Measurements from ENCODE around the gene IMMP2L. TPM values are rescaled to one million over a fixed set of nuclear protein-coding genes. Genes with fewer than 3 reads are reported as not detected.

Gene IMMP2L
- total and polyA plus RNA-seq, 2 of the 13 experiments (the other 11 are each of a cell fraction or from before 2014, with no cell fraction given): 7.8 to 16.9 TPM

- Histone ChIP-seq H3K4me2 (ENCODE audit: low read depth, low read length) (no peak overlapping the region), H3K9ac (ENCODE audit: insufficient read depth, low read depth, low read length) (no peak overlapping the region), H3K79me2 (ENCODE audit: insufficient read depth, low read length) (no peaks in the 10 kb centered on the region), H2AFZ (ENCODE audit: low read length) (no peak overlapping the region), H3K27ac (ENCODE audit: extremely low read length, insufficient read depth, low read length) (no peak overlapping the region), H3K36me3 (replicated peaks in 1 of 2; ENCODE audit: control insufficient read depth in 1 of 2, insufficient read depth in 2 of 2, low read length in 2 of 2) (no peaks in the 10 kb centered on the region), H3K4me3 (replicated peaks in 1 of 3; ENCODE audit: insufficient read depth in 1 of 3, low read depth in 2 of 3, low read length in 3 of 3) (no peak overlapping the region), H3K4me1 (ENCODE audit: insufficient read depth, low read length) (peaks cover 9% of the 10 kb centered on the region; the same call in 1 of the 2 replicates), H3K9me3 (ENCODE audit: low read length) (no peaks in the 10 kb centered on the region), H3K27me3 (ENCODE audit: control insufficient read depth in 1 of 2, insufficient read depth in 2 of 2, low read length in 2 of 2) (no peaks in the 10 kb centered on the region), H4K20me1 (ENCODE audit: insufficient read depth, low read length) (no peaks in the 10 kb centered on the region)
- ChIA-PET POLR2A (no interaction called here), CTCF (ENCODE audit: low intra/inter-chr PET ratio, low total read pairs) (no interaction called here)
- in situ Hi-C loops (cut with HindIII; ENCODE audit: extremely low pct_ligation_motif_present, low pct_unique_long_range_greater_than_20kb) (no loop called here), intact Hi-C loops (cut with micrococcal nuclease; ENCODE audit: unreplicated experiment) (no loop called here)
- BruUV-seq (replicated peaks): no TSS peak
- peak; percentile 47; the same call in 2 of the 3 replicates for ATAC-seq
- peak; percentile 4 for DNase-seq (ENCODE audit: low spot score)
- WGBS (ENCODE audit: low lambda C conversion rate): 12% methylated on average over 3 of the region's 3 CpGs
- no peak for FAIRE-seq
- TF ChIP-seq GMEB2 (CRISPR knock-in tag; IDR thresholded peaks at IDR 0.05; ENCODE audit: low read depth): no peak
- TF ChIP-seq ELF1 (CRISPR knock-in tag; IDR thresholded peaks at IDR 0.05): no peak
- no peak for TF ChIP-seq MIER3 (CRISPR knock-in tag; IDR thresholded peaks at IDR 0.05; ENCODE audit: borderline replicate concordance)
- TF ChIP-seq HNRNPL (IDR thresholded peaks at IDR 0.05; ENCODE audit: low read depth, low read length): no peak
- TF ChIP-seq NR2F2 (IDR thresholded peaks at IDR 0.05; ENCODE audit: borderline replicate concordance, low read depth): no peak
- TF ChIP-seq CENPT (CRISPR knock-in tag; IDR thresholded peaks at IDR 0.05; ENCODE audit: low read depth): no peak
- TF ChIP-seq NFIC (IDR thresholded peaks at IDR 0.05; ENCODE audit: low read length): no peak
Observed at GRCh38 chr7:110909117-110909516, 653.2 kb downstream of the IMMP2L start.

All from HepG2 (cell line).